ENCODE measurements around the gene SOX9. TPM values are rescaled to one million over a fixed set of nuclear protein-coding genes. Genes with fewer than 3 reads are reported as not detected.

SOX9 gene
- total and polyA plus RNA-seq, 4 donors = 0.42 to 1.7 (median 0.99) TPM

DNA sequence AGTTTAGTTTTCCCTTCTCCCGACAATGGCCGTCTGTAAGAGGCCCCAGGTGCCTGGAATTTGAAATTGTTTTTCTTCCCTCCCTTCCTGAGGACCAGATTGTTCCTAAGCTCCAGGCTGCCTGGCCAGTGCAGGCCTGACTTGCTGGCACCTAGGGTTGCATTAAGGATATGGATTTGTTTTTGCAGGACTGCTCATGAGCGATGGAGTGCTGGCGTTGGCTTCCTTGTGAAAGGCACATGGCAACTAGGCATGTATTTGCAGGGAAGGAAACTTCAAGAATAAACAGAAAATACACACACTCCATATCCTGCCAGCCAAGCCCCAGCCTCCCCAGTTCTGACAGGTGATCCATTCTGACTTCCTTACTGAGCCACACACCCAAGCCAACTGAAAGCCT is 25.5 kb upstream of the SOX9 start:
- H3K27ac ChIP-seq (ENCODE audit: low read depth in 1 of 2, low read length in 2 of 2) = no peak overlapping the region
- peaks cover 2 to 16% (median 9%) of the 10 kb centered on the region in 4 donors for H3K4me1 ChIP-seq (ENCODE audit: control insufficient read depth in 4 of 4, insufficient read depth in 4 of 4, low read length in 3 of 4)
- H3K27me3 ChIP-seq (ENCODE audit: control insufficient read depth in 4 of 4, insufficient read depth in 4 of 4, low read length in 3 of 4) = no peaks in the 10 kb centered on the region
- H3K9me3 ChIP-seq (ENCODE audit: control insufficient read depth in 4 of 4, low read length in 3 of 4) = no peaks in the 10 kb centered on the region
- H3K36me3 ChIP-seq (ENCODE audit: control insufficient read depth in 4 of 4, insufficient read depth in 3 of 4, low read depth in 1 of 4, low read length in 3 of 4) = no peaks in the 10 kb centered on the region
- WGBS = 91% methylated on average over 4 of the region's 4 CpGs
- no peak for DNase-seq (ENCODE audit: low spot score)
- no peak overlapping the region for H3K4me3 ChIP-seq (ENCODE audit: low read depth in 1 of 3, low read length in 3 of 3)
- H3K9ac ChIP-seq (ENCODE audit: low read depth in 1 of 2, low read length in 2 of 2) = no peak overlapping the region
- TF ChIP-seq TAF1 (conservative IDR thresholded peaks at IDR 0.05) (no peak), EGR1 (IDR thresholded peaks at IDR 0.05; ENCODE audit: low read depth in 2 of 2) (no peak), RAD21 (IDR thresholded peaks at IDR 0.05) (no peak), FOXA1 (IDR thresholded peaks at IDR 0.05) (no peak), JUND (IDR thresholded peaks at IDR 0.05) (no peak), HNF4A (conservative IDR thresholded peaks at IDR 0.05) (no peak), FOXA2 (IDR thresholded peaks at IDR 0.05) (no peak), NR2F2 (IDR thresholded peaks at IDR 0.05) (no peak)
- TF ChIP-seq, protein P1, sequence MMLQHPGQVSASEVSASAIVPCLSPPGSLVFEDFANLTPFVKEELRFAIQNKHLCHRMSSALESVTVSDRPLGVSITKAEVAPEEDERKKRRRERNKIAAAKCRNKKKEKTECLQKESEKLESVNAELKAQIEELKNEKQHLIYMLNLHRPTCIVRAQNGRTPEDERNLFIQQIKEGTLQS (IDR thresholded peaks at IDR 0.05) = no peak
- TF ChIP-seq, protein P2, sequence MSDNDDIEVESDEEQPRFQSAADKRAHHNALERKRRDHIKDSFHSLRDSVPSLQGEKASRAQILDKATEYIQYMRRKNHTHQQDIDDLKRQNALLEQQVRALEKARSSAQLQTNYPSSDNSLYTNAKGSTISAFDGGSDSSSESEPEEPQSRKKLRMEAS (IDR thresholded peaks at IDR 0.05) = no peak

DNA sequence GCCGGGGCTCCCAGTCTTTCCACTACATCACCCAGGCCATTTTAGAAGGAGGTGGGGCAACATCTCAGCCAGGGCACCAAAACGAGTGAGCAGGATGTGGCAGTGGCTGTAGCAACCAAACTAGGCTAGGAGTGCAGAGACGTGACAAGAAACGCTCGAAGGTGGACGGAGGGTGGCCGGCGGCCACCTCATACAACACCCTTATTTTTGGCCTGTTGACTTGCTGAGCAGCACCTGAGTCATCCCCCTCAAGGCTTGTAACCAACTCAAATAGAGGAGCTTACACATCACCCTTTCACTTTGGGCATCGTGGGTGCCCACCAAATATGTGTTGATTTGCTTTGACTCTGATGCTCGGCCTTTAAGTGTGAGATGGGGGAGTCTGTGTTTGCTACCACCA is 23.7 kb upstream of the SOX9 start:
- no peak overlapping the region for H3K27ac ChIP-seq (ENCODE audit: low read depth in 1 of 2, low read length in 2 of 2)
- WGBS = 89% methylated on average over 10 of the region's 10 CpGs
- no peak for TF ChIP-seq NR2F2 (IDR thresholded peaks at IDR 0.05)
- TF ChIP-seq FOXA1 (IDR thresholded peaks at IDR 0.05) = no peak
- TF ChIP-seq, protein P3, sequence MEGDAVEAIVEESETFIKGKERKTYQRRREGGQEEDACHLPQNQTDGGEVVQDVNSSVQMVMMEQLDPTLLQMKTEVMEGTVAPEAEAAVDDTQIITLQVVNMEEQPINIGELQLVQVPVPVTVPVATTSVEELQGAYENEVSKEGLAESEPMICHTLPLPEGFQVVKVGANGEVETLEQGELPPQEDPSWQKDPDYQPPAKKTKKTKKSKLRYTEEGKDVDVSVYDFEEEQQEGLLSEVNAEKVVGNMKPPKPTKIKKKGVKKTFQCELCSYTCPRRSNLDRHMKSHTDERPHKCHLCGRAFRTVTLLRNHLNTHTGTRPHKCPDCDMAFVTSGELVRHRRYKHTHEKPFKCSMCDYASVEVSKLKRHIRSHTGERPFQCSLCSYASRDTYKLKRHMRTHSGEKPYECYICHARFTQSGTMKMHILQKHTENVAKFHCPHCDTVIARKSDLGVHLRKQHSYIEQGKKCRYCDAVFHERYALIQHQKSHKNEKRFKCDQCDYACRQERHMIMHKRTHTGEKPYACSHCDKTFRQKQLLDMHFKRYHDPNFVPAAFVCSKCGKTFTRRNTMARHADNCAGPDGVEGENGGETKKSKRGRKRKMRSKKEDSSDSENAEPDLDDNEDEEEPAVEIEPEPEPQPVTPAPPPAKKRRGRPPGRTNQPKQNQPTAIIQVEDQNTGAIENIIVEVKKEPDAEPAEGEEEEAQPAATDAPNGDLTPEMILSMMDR (IDR thresholded peaks at IDR 0.05; ENCODE audit: low read depth, low read length, missing input control) = no peak
- TF ChIP-seq, protein P2 (IDR thresholded peaks at IDR 0.05) = no peak
- no peak for TF ChIP-seq GABPA (IDR thresholded peaks at IDR 0.05 in 1 of 2, conservative IDR thresholded peaks at IDR 0.05 in 1 of 2)
- no peak for TF ChIP-seq FOXA2 (IDR thresholded peaks at IDR 0.05)
- TF ChIP-seq EGR1 (IDR thresholded peaks at IDR 0.05; ENCODE audit: low read depth in 2 of 2) = no peak
- TF ChIP-seq HNF4G (IDR thresholded peaks at IDR 0.05) = no peak
- TF ChIP-seq RXRA (IDR thresholded peaks at IDR 0.05) = no peak
- no peak for TF ChIP-seq YY1 (IDR thresholded peaks at IDR 0.05)
- TF ChIP-seq, protein P1 (IDR thresholded peaks at IDR 0.05) = no peak
- TF ChIP-seq, protein P4, sequence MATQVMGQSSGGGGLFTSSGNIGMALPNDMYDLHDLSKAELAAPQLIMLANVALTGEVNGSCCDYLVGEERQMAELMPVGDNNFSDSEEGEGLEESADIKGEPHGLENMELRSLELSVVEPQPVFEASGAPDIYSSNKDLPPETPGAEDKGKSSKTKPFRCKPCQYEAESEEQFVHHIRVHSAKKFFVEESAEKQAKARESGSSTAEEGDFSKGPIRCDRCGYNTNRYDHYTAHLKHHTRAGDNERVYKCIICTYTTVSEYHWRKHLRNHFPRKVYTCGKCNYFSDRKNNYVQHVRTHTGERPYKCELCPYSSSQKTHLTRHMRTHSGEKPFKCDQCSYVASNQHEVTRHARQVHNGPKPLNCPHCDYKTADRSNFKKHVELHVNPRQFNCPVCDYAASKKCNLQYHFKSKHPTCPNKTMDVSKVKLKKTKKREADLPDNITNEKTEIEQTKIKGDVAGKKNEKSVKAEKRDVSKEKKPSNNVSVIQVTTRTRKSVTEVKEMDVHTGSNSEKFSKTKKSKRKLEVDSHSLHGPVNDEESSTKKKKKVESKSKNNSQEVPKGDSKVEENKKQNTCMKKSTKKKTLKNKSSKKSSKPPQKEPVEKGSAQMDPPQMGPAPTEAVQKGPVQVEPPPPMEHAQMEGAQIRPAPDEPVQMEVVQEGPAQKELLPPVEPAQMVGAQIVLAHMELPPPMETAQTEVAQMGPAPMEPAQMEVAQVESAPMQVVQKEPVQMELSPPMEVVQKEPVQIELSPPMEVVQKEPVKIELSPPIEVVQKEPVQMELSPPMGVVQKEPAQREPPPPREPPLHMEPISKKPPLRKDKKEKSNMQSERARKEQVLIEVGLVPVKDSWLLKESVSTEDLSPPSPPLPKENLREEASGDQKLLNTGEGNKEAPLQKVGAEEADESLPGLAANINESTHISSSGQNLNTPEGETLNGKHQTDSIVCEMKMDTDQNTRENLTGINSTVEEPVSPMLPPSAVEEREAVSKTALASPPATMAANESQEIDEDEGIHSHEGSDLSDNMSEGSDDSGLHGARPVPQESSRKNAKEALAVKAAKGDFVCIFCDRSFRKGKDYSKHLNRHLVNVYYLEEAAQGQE (IDR thresholded peaks at IDR 0.05) = no peak
- TF ChIP-seq SP1 (IDR thresholded peaks at IDR 0.05) = no peak
- no peak for TF ChIP-seq HNF4A (conservative IDR thresholded peaks at IDR 0.05)
- TF ChIP-seq JUND (IDR thresholded peaks at IDR 0.05) = no peak
- TF ChIP-seq, protein P5, sequence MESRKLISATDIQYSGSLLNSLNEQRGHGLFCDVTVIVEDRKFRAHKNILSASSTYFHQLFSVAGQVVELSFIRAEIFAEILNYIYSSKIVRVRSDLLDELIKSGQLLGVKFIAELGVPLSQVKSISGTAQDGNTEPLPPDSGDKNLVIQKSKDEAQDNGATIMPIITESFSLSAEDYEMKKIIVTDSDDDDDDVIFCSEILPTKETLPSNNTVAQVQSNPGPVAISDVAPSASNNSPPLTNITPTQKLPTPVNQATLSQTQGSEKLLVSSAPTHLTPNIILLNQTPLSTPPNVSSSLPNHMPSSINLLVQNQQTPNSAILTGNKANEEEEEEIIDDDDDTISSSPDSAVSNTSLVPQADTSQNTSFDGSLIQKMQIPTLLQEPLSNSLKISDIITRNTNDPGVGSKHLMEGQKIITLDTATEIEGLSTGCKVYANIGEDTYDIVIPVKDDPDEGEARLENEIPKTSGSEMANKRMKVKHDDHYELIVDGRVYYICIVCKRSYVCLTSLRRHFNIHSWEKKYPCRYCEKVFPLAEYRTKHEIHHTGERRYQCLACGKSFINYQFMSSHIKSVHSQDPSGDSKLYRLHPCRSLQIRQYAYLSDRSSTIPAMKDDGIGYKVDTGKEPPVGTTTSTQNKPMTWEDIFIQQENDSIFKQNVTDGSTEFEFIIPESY (IDR thresholded peaks at IDR 0.05) = no peak
- no peaks in the 10 kb centered on the region for H3K27me3 ChIP-seq (ENCODE audit: control insufficient read depth in 4 of 4, insufficient read depth in 4 of 4, low read length in 3 of 4)
- DNase-seq (ENCODE audit: low spot score) = no peak
- peaks cover under 1 to 14% (median 8%) of the 10 kb centered on the region in 4 donors for H3K4me1 ChIP-seq (ENCODE audit: control insufficient read depth in 4 of 4, insufficient read depth in 4 of 4, low read length in 3 of 4)
- H3K36me3 ChIP-seq (ENCODE audit: control insufficient read depth in 4 of 4, insufficient read depth in 3 of 4, low read depth in 1 of 4, low read length in 3 of 4) = no peaks in the 10 kb centered on the region
- H3K9me3 ChIP-seq (ENCODE audit: control insufficient read depth in 4 of 4, low read length in 3 of 4) = no peaks in the 10 kb centered on the region
- H3K9ac ChIP-seq (ENCODE audit: low read depth in 1 of 2, low read length in 2 of 2) = no peak overlapping the region
- H3K4me3 ChIP-seq (ENCODE audit: low read depth in 1 of 3, low read length in 3 of 3) = no peak overlapping the region
